IMR-90 (cell line): ENCODE results near the gene CWC27. TPM values are rescaled to one million over a fixed set of nuclear protein-coding genes. Genes with fewer than 3 reads are reported as not detected.

Experiments used
- ATAC-seq: fragments of 200-7000 bp; cut with Tn5 transposase; 2 replicates; pipeline ENCODE4 v1.9.1; 2020; ENCODE audit warnings: low read depth, mild to moderate bottlenecking, moderate library complexity
- BruUV-seq: library from RNA; stranded (reverse); fragments of 400-500 nt; replicated peaks from 2 replicates; lab custom pipeline; 2021; lab: Mats Ljungman, UMichigan
- CTCF ChIA-PET: fragments of 300-600 bp; formaldehyde crosslinking; extraction: SDS; loops from one replicate; lab custom pipeline; 2021; ENCODE audit warnings: antibody characterized with exemption; lab: Yijun Ruan, JAX
- POLR2A ChIA-PET: fragments of 300-600 bp; sonication (Branson Sonifier 250); formaldehyde crosslinking; loops from one replicate; lab custom pipeline; 2022; ENCODE audit warnings: antibody characterized with exemption; ENCODE audit not compliant: unreplicated experiment; lab: Charles Lee
- DNase-seq: peaks from one replicate; pipeline ENCODE4 v3.0.0; 2013
- H2AFZ ChIP-seq: replicated peaks from 2 replicates; pipeline ENCODE3; 2013; ENCODE audit warnings: low read length, mild to moderate bottlenecking; ENCODE audit not compliant: poor library complexity
- H2AK5ac ChIP-seq: 2 replicates; pipeline ENCODE4 v1.6.1; 2013; ENCODE audit warnings: low read depth, low read length, inconsistent platforms
- H2AK9ac ChIP-seq: replicated peaks from 2 replicates; pipeline ENCODE3; 2013; ENCODE audit warnings: mild to moderate bottlenecking, low read depth, low read length, moderate library complexity; ENCODE audit not compliant: poor library complexity
- H2BK120ac ChIP-seq: 2 replicates; pipeline ENCODE4 v1.6.1; 2013; ENCODE audit warnings: low read depth, low read length, inconsistent platforms
- H2BK15ac ChIP-seq: 3 replicates; pipeline ENCODE4 v1.6.1; 2013; ENCODE audit warnings: low read depth, low read length, inconsistent platforms
- H2BK20ac ChIP-seq: 2 replicates; pipeline ENCODE4 v1.6.1; 2013; ENCODE audit warnings: low read depth, mild to moderate bottlenecking, inconsistent platforms, low read length, moderate library complexity
- H2BK5ac ChIP-seq: 2 replicates; pipeline ENCODE4 v1.6.1; 2013; ENCODE audit warnings: mild to moderate bottlenecking, low read depth, low read length, inconsistent platforms; ENCODE audit not compliant: poor library complexity, severe bottlenecking
- H3K14ac ChIP-seq: replicated peaks from 2 replicates; pipeline ENCODE4 v1.6.1; 2013; ENCODE audit warnings: low read depth, low read length, inconsistent platforms
- H3K18ac ChIP-seq: 2 replicates; pipeline ENCODE4 v1.6.1; 2013; ENCODE audit warnings: low read depth, low read length, control low read depth
- H3K23ac ChIP-seq: 2 replicates; pipeline ENCODE4 v1.6.1; 2013; ENCODE audit warnings: low read depth, low read length, inconsistent platforms
- H3K27ac ChIP-seq: 2 replicates; pipeline ENCODE4 v1.5.1; 2013; ENCODE audit warnings: mild to moderate bottlenecking, control low read depth, low read length; ENCODE audit not compliant: insufficient read depth
- H3K27me3 ChIP-seq: 2 replicates; pipeline ENCODE4 v1.6.1; 2013; ENCODE audit warnings: low read length; ENCODE audit not compliant: control insufficient read depth, insufficient read depth
- H3K36me3 ChIP-seq: 2 replicates; pipeline ENCODE4 v1.6.1; 2013; ENCODE audit warnings: low read length, mixed read lengths; ENCODE audit not compliant: control insufficient read depth, insufficient read depth
- H3K4ac ChIP-seq: 2 replicates; pipeline ENCODE4 v1.6.1; 2013; ENCODE audit warnings: low read depth, low read length, inconsistent platforms
- H3K4me1 ChIP-seq: 2 replicates; pipeline ENCODE4 v1.6.1; 2013; ENCODE audit warnings: low read length, mixed read lengths; ENCODE audit not compliant: control insufficient read depth, insufficient read depth
- H3K4me2 ChIP-seq: 2 replicates; pipeline ENCODE4 v1.6.1; 2013; ENCODE audit warnings: low read depth, mild to moderate bottlenecking, control low read depth, low read length, moderate library complexity
- H3K4me3 ChIP-seq: 2 replicates; pipeline ENCODE4 v1.5.1; 2013; ENCODE audit warnings: low read depth, mild to moderate bottlenecking, control low read depth, low read length, moderate library complexity; ENCODE audit not compliant: insufficient read depth
- H3K56ac ChIP-seq: 2 replicates; pipeline ENCODE4 v1.6.1; 2013; ENCODE audit warnings: low read length, inconsistent platforms; ENCODE audit not compliant: insufficient read depth; ENCODE audit errors: extremely low read depth
- H3K79me1 ChIP-seq, 2 experiments: 2 replicates each; pipeline ENCODE4 v1.6.1; 2013; ENCODE audit warnings: low read length in 2 of 2, inconsistent platforms in 1 of 2, low read depth in 1 of 2
- H3K9ac ChIP-seq: 2 replicates; pipeline ENCODE4 v1.6.1; 2013; ENCODE audit warnings: low read depth, low read length, control low read depth
- H3K9me1 ChIP-seq: 2 replicates; pipeline ENCODE4 v1.6.1; 2013; ENCODE audit warnings: low read length, inconsistent platforms; ENCODE audit not compliant: insufficient read depth
- H3K9me3 ChIP-seq: 2 replicates; pipeline ENCODE4 v1.6.1; 2013; ENCODE audit warnings: low read length; ENCODE audit not compliant: control insufficient read depth, insufficient read depth
- H4K20me1 ChIP-seq: 2 replicates; pipeline ENCODE4 v1.6.1; 2013; ENCODE audit warnings: low read length, inconsistent platforms; ENCODE audit not compliant: insufficient read depth
- H4K5ac ChIP-seq: 2 replicates; pipeline ENCODE4 v1.6.1; 2013; ENCODE audit warnings: mild to moderate bottlenecking, low read depth, low read length, control low read depth
- H4K8ac ChIP-seq, 2 experiments: 2 replicates each; pipeline ENCODE4 v1.6.1; 2013; ENCODE audit warnings: low read depth in 2 of 2, low read length in 2 of 2, control low read depth in 1 of 2, inconsistent platforms in 1 of 2
- H4K91ac ChIP-seq: 2 replicates; pipeline ENCODE4 v1.6.1; 2013; ENCODE audit warnings: low read depth, low read length, inconsistent platforms; ENCODE audit not compliant: insufficient read depth
- BHLHE40 ChIP-seq: fragments of 150-350 bp; IDR thresholded peaks from 2 replicates; pipeline ENCODE4 v1.6.1; 2016; ENCODE audit warnings: mild to moderate bottlenecking, low read depth, low read length
- CEBPB ChIP-seq: IDR thresholded peaks from 2 replicates; pipeline ENCODE4 v1.6.1; 2012; ENCODE audit warnings: low read depth, low read length, improper control_type of control experiment
- CTCF ChIP-seq: conservative IDR thresholded peaks from 2 replicates; pipeline ENCODE4 v1.5.1; 2012; ENCODE audit warnings: mild to moderate bottlenecking, low read depth, low read length, improper control_type of control experiment
- ELK1 ChIP-seq: fragments of 150-350 bp; IDR thresholded peaks from 2 replicates; pipeline ENCODE4 v1.6.1; 2016; ENCODE audit warnings: low read depth, mild to moderate bottlenecking, low read length, moderate library complexity, borderline replicate concordance
- FOS ChIP-seq: fragments of 150-350 bp; IDR thresholded peaks from 2 replicates; pipeline ENCODE4 v1.6.1; 2016; ENCODE audit warnings: low read depth, low read length
- MXI1 ChIP-seq: IDR thresholded peaks from 2 replicates; pipeline ENCODE4 v1.6.1; 2012; ENCODE audit warnings: low read depth, mild to moderate bottlenecking, low read length, moderate library complexity, borderline replicate concordance
- POLR2A ChIP-seq: IDR thresholded peaks from 2 replicates; pipeline ENCODE4 v1.6.1; 2012; ENCODE audit warnings: mild to moderate bottlenecking, low read depth, low read length
- RAD21 ChIP-seq: IDR thresholded peaks from 2 replicates; pipeline ENCODE4 v1.6.1; 2012; ENCODE audit warnings: low read length, improper control_type of control experiment
- RFX5 ChIP-seq: IDR thresholded peaks from 2 replicates; pipeline ENCODE4 v1.8.0; 2012; ENCODE audit warnings: low read depth, mild to moderate bottlenecking, low read length, moderate library complexity
- SMC3 ChIP-seq: fragments of 150-350 bp; IDR thresholded peaks from 2 replicates; pipeline ENCODE4 v1.6.1; 2016; ENCODE audit warnings: low read depth, mild to moderate bottlenecking, antibody characterized with exemption, low read length, moderate library complexity
- WGBS, 2 experiments: methylation state at CpG; one replicate each; pipeline versions ENCODE4 v1.1.5 to v1.1.7; 2013; ENCODE audit warnings: missing lambda C conversion rate in 2 of 2; ENCODE audit not compliant: insufficient read length in 1 of 2; ENCODE audit errors: extremely low coverage in 2 of 2; 5-methylcytosine and 5-hydroxymethylcytosine counted together
- dilution Hi-C: fragments of 300-500 bp; cut with HindIII; formaldehyde crosslinking; loops from one replicate; pipeline ENCODE4 v1.14.3; 2018; ENCODE audit warnings: low sequenced_read_pairs; ENCODE audit not compliant: unreplicated experiment
- in situ Hi-C: fragments of 300-500 bp; cut with MboI; formaldehyde crosslinking; loops from 3 replicates; pipeline ENCODE4 v1.14.3; 2019; ENCODE audit warnings: low sequenced_read_pairs, inconsistent platforms, mixed read lengths
- intact Hi-C: fragments of 100-400 bp; cut with micrococcal nuclease; formaldehyde crosslinking; loops from 2 replicates; pipeline ENCODE4 v1.10.0; 2022
- polyA plus RNA-seq, 3 experiments: library from polyadenylated mRNA; depleted of rRNA; stranded (reverse); fragments of >200 nt; gene quantifications; 2 replicates each; pipeline ENCODE4 v1.2.3, GENCODE V29; 2012; ENCODE audit warnings: low replicate concordance in 1 of 3
- total RNA-seq: library from RNA; depleted of rRNA; stranded (reverse); fragments of >200 nt; gene quantifications from 2 replicates; pipeline ENCODE4 v1.2.3, GENCODE V29; 2012

CWC27 gene
- total and polyA plus RNA-seq, 2 of the 4 experiments (the other 2 are of a cell fraction) = 13.3 to 17.1 TPM

- no peak for DNase-seq
- no peak overlapping the region for H3K56ac ChIP-seq
- no peak overlapping the region for H4K5ac ChIP-seq
- BruUV-seq = no TSS peak
- dilution Hi-C loops (no loop called here), in situ Hi-C loops (no loop called here), intact Hi-C loops (no loop called here)
- H3K9me3 ChIP-seq = no peaks in the 10 kb centered on the region
- TF ChIP-seq RFX5 (no peak), FOS (no peak), ELK1 (no peak), POLR2A (no peak), SMC3 (no peak), BHLHE40 (no peak), RAD21 (no peak), CEBPB (no peak), MXI1 (no peak), CTCF (no peak)
- ChIA-PET POLR2A (no interaction called here), CTCF (interaction anchor here (1.3 kb wide), 1 partner anchor 11 kb away, joined by 3 read pairs; no protein-coding TSS in a partner anchor)
- H3K4ac ChIP-seq = no peak overlapping the region
- no peaks in the 10 kb centered on the region for H3K36me3 ChIP-seq
- H3K27me3 ChIP-seq = no peaks in the 10 kb centered on the region
- H3K18ac ChIP-seq = no peak overlapping the region
- no peak overlapping the region for H2BK5ac ChIP-seq
- no peak overlapping the region for H3K23ac ChIP-seq
- no peaks in the 10 kb centered on the region for H3K9me1 ChIP-seq
- no peak overlapping the region for H2AFZ ChIP-seq
- H3K27ac ChIP-seq = no peak overlapping the region
- no CpG with 5 or more reads among the region's 2 CpGs for WGBS, 2 experiments
- H4K91ac ChIP-seq = no peak overlapping the region
- H4K8ac ChIP-seq = no peak overlapping the region
- no peak overlapping the region for H3K9ac ChIP-seq
- H2AK5ac ChIP-seq = no peak overlapping the region; the same call in 1 of the 2 replicates
- no peak overlapping the region for H3K14ac ChIP-seq
- no peak overlapping the region for H3K4me2 ChIP-seq
- H2BK15ac ChIP-seq = no peak overlapping the region
- no peaks in the 10 kb centered on the region for H3K4me1 ChIP-seq
- H3K4me3 ChIP-seq = no peak overlapping the region
- H2BK120ac ChIP-seq = no peak overlapping the region
- H3K79me1 ChIP-seq = no peaks in the 10 kb centered on the region
- H4K20me1 ChIP-seq = no peaks in the 10 kb centered on the region
- no peak overlapping the region for H2BK20ac ChIP-seq
- no peak overlapping the region for H2AK9ac ChIP-seq
- no peak for ATAC-seq
These were observed 279.4 kb downstream of the CWC27 start for GRCh38 chr5:65047948-65048690.
